ENCODE data around the gene ZNF618. TPM values are rescaled to one million over a fixed set of nuclear protein-coding genes. Genes with fewer than 3 reads are reported as not detected.

ZNF618 gene
- total and polyA plus RNA-seq, 8 donors: 9.9 to 38.6 (median 34.9) TPM

- no peak overlapping the region for H3K27ac ChIP-seq
- ATAC-seq: no peak
- intact Hi-C loops (cut with DNase I): no loop called here
- peaks cover 0 to 17% of the 10 kb centered on the region in 2 donors for H3K27me3 ChIP-seq
- no peaks in the 10 kb centered on the region for H3K9me3 ChIP-seq
- H3K4me3 ChIP-seq: no peak overlapping the region
- DNase-seq: no peak
- no peaks in the 10 kb centered on the region for H3K36me3 ChIP-seq
- H3K4me1 ChIP-seq: peaks cover 0 to 6% of the 10 kb centered on the region in 2 donors
- TF ChIP-seq, protein P1, sequence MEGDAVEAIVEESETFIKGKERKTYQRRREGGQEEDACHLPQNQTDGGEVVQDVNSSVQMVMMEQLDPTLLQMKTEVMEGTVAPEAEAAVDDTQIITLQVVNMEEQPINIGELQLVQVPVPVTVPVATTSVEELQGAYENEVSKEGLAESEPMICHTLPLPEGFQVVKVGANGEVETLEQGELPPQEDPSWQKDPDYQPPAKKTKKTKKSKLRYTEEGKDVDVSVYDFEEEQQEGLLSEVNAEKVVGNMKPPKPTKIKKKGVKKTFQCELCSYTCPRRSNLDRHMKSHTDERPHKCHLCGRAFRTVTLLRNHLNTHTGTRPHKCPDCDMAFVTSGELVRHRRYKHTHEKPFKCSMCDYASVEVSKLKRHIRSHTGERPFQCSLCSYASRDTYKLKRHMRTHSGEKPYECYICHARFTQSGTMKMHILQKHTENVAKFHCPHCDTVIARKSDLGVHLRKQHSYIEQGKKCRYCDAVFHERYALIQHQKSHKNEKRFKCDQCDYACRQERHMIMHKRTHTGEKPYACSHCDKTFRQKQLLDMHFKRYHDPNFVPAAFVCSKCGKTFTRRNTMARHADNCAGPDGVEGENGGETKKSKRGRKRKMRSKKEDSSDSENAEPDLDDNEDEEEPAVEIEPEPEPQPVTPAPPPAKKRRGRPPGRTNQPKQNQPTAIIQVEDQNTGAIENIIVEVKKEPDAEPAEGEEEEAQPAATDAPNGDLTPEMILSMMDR (IDR thresholded peaks at IDR 0.05): no peak
Observed at GRCh38 chr9:114078781-114079156, 202.7 kb downstream of the ZNF618 start.

DNA sequence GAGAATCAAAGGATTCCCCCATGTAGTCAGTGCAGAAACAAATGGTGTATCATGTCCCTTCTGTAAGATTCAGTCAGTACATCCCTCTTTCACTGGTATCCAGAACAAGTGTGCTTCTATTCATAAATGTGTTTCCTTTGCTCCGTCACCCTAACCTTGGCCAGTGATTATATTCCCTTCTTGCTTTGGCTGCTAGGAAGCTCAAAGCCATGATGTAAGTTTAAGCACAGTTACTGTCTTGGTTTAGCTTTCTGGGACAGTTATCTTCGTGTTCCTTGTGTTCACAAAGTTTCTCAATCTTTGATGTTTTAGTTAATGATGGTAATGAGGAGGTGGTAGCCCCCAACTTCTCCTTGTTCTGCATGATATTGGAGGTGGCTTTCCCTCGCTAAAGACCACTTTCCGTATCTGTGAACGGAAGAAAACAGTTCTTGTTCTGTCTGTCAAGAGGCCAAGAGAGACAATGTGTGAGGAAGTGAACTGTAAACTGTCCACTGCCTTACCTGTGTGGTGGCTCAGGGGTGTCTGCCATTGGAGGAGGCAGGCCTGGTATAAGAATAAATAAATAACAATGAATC lies 204.2 kb downstream of the ZNF618 start:
- peak overlapping the region in 1 of 2 donors; percentile 47 for H3K27ac ChIP-seq
- no peak overlapping the region for H3K4me3 ChIP-seq
- DNase-seq (no peak), ATAC-seq (peak; percentile 17)
- intact Hi-C loops (cut with DNase I): no loop called here
- no peaks in the 10 kb centered on the region for H3K36me3 ChIP-seq
- H3K27me3 ChIP-seq: peaks cover 0 to 17% of the 10 kb centered on the region in 2 donors
- TF ChIP-seq, protein P1 (IDR thresholded peaks at IDR 0.05): no peak
- H3K9me3 ChIP-seq: no peaks in the 10 kb centered on the region
- H3K4me1 ChIP-seq: peaks cover 0 to 6% of the 10 kb centered on the region in 2 donors

DNA sequence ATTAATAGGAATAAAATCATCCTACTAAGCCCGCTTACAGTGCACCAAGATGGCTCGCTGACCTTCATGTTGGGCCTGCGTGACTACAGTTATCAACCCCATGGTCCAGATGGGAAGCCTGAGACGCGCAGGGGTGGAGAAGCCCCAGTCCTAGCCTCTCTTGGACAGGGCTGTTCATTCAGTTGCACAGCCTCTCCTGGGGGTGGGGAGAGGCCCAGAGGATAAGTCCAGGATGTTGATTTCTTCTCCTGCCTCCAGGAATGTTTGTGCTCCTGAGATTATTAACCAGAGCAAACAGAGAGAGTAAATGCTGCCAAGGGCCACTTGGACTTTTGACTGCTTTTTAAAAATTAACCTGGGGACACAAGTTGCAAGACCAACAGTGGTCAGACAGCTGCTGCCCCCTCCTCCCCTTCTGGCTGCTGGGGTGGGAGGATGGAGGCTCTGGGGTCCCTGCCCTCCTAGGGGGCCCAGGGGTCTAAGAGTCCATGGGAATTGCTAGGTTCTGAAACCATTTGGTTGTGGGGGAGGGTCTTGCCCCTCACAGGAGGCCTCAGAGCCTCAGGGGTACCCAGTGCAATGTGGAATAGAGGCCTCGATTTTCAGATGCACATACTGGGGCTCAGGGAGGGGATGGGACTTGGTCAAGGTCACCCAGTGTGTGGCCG lies 204.8 kb downstream of the ZNF618 start:
- DNase-seq (peak in 2 of 4 donors; percentile 36 to 73), ATAC-seq (peak; percentile 79)
- Histone ChIP-seq H3K27me3 (peaks cover 0 to 17% of the 10 kb centered on the region in 2 donors), H3K27ac (peak overlapping the region in 1 of 2 donors; percentile 47), H3K4me1 (peaks cover 0 to 6% of the 10 kb centered on the region in 2 donors), H3K36me3 (no peaks in the 10 kb centered on the region), H3K9me3 (no peaks in the 10 kb centered on the region), H3K4me3 (no peak overlapping the region)
- TF ChIP-seq, protein P1 (IDR thresholded peaks at IDR 0.05): no peak
- intact Hi-C loops (cut with DNase I): no loop called here

DNA sequence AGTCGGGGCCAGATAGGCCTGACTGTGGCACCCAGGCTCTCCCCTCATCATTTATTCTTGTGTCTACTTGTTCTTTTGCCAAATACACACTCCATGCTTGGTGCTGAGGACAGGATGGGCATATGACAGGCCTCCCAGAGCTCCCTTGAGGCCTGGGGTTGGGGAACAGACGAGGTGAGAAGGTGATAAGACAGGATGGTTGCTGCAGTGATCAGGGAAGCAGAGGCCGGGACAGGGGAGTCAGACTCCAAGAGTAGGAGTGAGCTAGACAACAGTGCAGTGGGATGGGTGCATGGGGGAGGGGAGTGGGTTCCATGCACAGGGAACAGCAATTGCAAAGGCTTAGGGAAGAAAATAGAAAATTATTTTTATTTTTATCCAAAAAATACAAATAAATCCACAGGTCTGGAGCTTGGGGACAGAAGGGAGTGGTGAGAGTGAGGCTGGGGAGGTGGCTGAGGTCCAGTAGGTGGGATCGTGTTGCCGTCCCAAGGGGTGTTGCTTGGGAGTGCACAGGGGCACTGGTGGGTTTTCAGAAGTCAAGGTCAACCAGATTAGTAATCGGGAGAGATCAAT lies 205.4 kb downstream of the ZNF618 start:
- H3K4me1 ChIP-seq: peaks cover 0 to 6% of the 10 kb centered on the region in 2 donors
- intact Hi-C loops (cut with DNase I): no loop called here
- TF ChIP-seq, protein P1 (IDR thresholded peaks at IDR 0.05): no peak
- ATAC-seq (peak; percentile 39), DNase-seq (no peak)
- H3K4me3 ChIP-seq: no peak overlapping the region
- H3K27ac ChIP-seq: no peak overlapping the region
- no peaks in the 10 kb centered on the region for H3K36me3 ChIP-seq
- peaks cover 0 to 13% of the 10 kb centered on the region in 2 donors for H3K27me3 ChIP-seq
- H3K9me3 ChIP-seq: no peaks in the 10 kb centered on the region

All from left lung (tissue), 10 donors.